GM21515 (cell line): ENCODE data around the gene AGRP.
"Not testable (repeated sequence)": the region's sequence is repeated elsewhere in the genome, so short reads cannot be mapped to it uniquely, and the experiment has no call there.

Experiments
- ATAC-seq: cut with Tn5 transposase; IDR thresholded peaks from one replicate; pipeline ENCODE4 v1.9.1; 2021; ENCODE audit not compliant: unreplicated experiment

The AGRP gene

GRCh38 chr16:67483150-67483549 is at the start of gene AGRP:
Gene AGRP, minus strand, starts transcription at chr16:67483547. Its CDS starts 149 bp downstream, at chr16:67483398.
- ATAC-seq = no peak

- no peak for ATAC-seq
These were observed 47.9 kb upstream of the AGRP start for GRCh38 chr16:67531247-67531646.

- no peak for ATAC-seq
These were observed 46.9 kb upstream of the AGRP start for GRCh38 chr16:67530013-67530939.

GRCh38 chr16:67529582-67530012 is 46.2 kb upstream of the AGRP start:
- ATAC-seq = no peak

- no peak for ATAC-seq
These were observed 45.7 kb upstream of the AGRP start for GRCh38 chr16:67528870-67529581.

- no peak for ATAC-seq
These were observed 45.0 kb upstream of the AGRP start, which contains the start of gene RIPOR1 for GRCh38 chr16:67528222-67528869. Gene RIPOR1, plus strand, starts transcription at chr16:67528829. Its CDS starts 9,618 bp downstream, at chr16:67538447.

- no peak for ATAC-seq
These were observed 42.9 kb upstream of the AGRP start for GRCh38 chr16:67526149-67526791.

GRCh38 chr16:67525176-67525860 is 42.0 kb upstream of the AGRP start:
- ATAC-seq = no peak

GRCh38 chr16:67521095-67521804 is 37.9 kb upstream of the AGRP start:
- ATAC-seq = peak; percentile 73

GRCh38 chr16:67519242-67519641 is 35.9 kb upstream of the AGRP start:
- no peak for ATAC-seq

GRCh38 chr16:67518676-67519075 is 35.3 kb upstream of the AGRP start:
- ATAC-seq = no peak

GRCh38 chr16:67517661-67518423 is 34.5 kb upstream of the AGRP start:
- no peak for ATAC-seq

- no peak for ATAC-seq
These were observed 33.8 kb upstream of the AGRP start for GRCh38 chr16:67517155-67517445.

GRCh38 chr16:67516296-67517154 is 33.2 kb upstream of the AGRP start:
- ATAC-seq = no peak

GRCh38 chr16:67514382-67514828 is 31.1 kb upstream of the AGRP start:
- ATAC-seq = no peak

GRCh38 chr16:67513892-67514291 is 30.5 kb upstream of the AGRP start:
- not testable (repeated sequence) for ATAC-seq

GRCh38 chr16:67509016-67509415 is 25.7 kb upstream of the AGRP start:
- ATAC-seq = no peak

GRCh38 chr16:67506468-67506867 is 23.1 kb upstream of the AGRP start:
- ATAC-seq = no peak
